K562 (cell line): ENCODE measurements around the gene CHML. TPM values are rescaled to one million over a fixed set of nuclear protein-coding genes. Genes with fewer than 3 reads are reported as not detected.

Experiments used
- ATAC-seq: fragments of 200-7000 bp; cut with Tn5 transposase; 3 replicates; pipeline ENCODE4 v1.9.1; 2020; ENCODE audit warnings: moderate library complexity
- BruUV-seq: library from RNA; stranded (reverse); fragments of 400-500 nt; replicated peaks from 2 replicates; lab custom pipeline; 2021; lab: Mats Ljungman, UMichigan
- CTCF ChIA-PET: fragments of 300-600 bp; formaldehyde crosslinking; extraction: SDS; loops from one replicate; lab custom pipeline; 2021; ENCODE audit warnings: low intra/inter-chr PET ratio; lab: Yijun Ruan, JAX
- POLR2A ChIA-PET: fragments of 300-600, 350-650 bp; sonication (Branson Sonifier 250); formaldehyde crosslinking; extraction: SDS; loops from one replicate; lab custom pipeline; 2021; ENCODE audit warnings: antibody characterized with exemption, inconsistent platforms; lab: Yijun Ruan, JAX
- DNase-seq, 4 experiments: peaks; one replicate each; pipeline versions ENCODE4 v3.0.0 to v3.0.0-alpha.2; 2011 to 2018; ENCODE audit warnings: low spot score in 3 of 4, mixed read lengths in 3 of 4; ENCODE audit errors: extremely low read depth in 1 of 4
- FAIRE-seq: peaks from 2 replicates; lab custom pipeline; 2011; peaks lifted over from hg19 to GRCh38; lab: Jason Lieb, UNC
- H2AFZ ChIP-seq: 2 replicates; pipeline ENCODE4 v1.6.0; 2011; ENCODE audit warnings: low read depth, low read length, control low read depth, inconsistent platforms
- H3K27ac ChIP-seq: fragments of 200-600 bp; 3 replicates; pipeline ENCODE4 v1.8.0; 2011; ENCODE audit warnings: low read depth, mild to moderate bottlenecking, control low read depth, inconsistent platforms, low read length, moderate library complexity, mixed read lengths; ENCODE audit errors: extremely low read depth
- H3K27me3 ChIP-seq, 2 experiments: fragments of 300-600 bp in 1 of 2; 2 replicates in 1 of 2; 3 replicates in 1 of 2; pipeline versions ENCODE4 v1.6.0 to v1.8.0; 2011; ENCODE audit warnings: inconsistent platforms in 2 of 2, low read length in 2 of 2, mild to moderate bottlenecking in 1 of 2, mixed read lengths in 1 of 2, moderate library complexity in 1 of 2; ENCODE audit not compliant: control insufficient read depth in 2 of 2, insufficient read depth in 2 of 2
- H3K36me3 ChIP-seq: fragments of 300-600 bp; 3 replicates; pipeline ENCODE4 v1.8.0; 2011; ENCODE audit warnings: mild to moderate bottlenecking, low read length, inconsistent platforms; ENCODE audit not compliant: control insufficient read depth, insufficient read depth
- H3K4me1 ChIP-seq, 2 experiments: fragments of 200-600 bp in 1 of 2; replicated peaks in 1 of 2; 2 replicates in 1 of 2; 3 replicates in 1 of 2; pipeline versions ENCODE4 v1.5.1 to v1.8.0; 2011; ENCODE audit warnings: inconsistent platforms in 2 of 2, low read length in 2 of 2, mild to moderate bottlenecking in 1 of 2, mixed read lengths in 1 of 2, moderate library complexity in 1 of 2; ENCODE audit not compliant: control insufficient read depth in 2 of 2, insufficient read depth in 2 of 2
- H3K4me2 ChIP-seq: 2 replicates; pipeline ENCODE4 v1.6.1; 2011; ENCODE audit warnings: low read length, control low read depth, inconsistent platforms, mixed read lengths; ENCODE audit not compliant: insufficient read depth
- H3K4me3 ChIP-seq: fragments of 200-600 bp; sonication (generic), shearing (Covaris generic); 2 replicates; pipeline ENCODE4 v1.5.1; 2016; ENCODE audit warnings: control low read depth, inconsistent platforms
- H3K79me2 ChIP-seq: fragments of 200-600 bp; 3 replicates; pipeline ENCODE4 v1.8.0; 2011; ENCODE audit warnings: low read length, inconsistent platforms; ENCODE audit not compliant: control insufficient read depth, insufficient read depth
- H3K9ac ChIP-seq, 2 experiments: 2 replicates each; pipeline versions ENCODE4 v1.6.0 to v1.6.1; 2011; ENCODE audit warnings: low read depth in 2 of 2, low read length in 2 of 2, control low read depth in 1 of 2, inconsistent platforms in 1 of 2, mild to moderate bottlenecking in 1 of 2, mixed read lengths in 1 of 2; ENCODE audit not compliant: insufficient read depth in 1 of 2
- H3K9me1 ChIP-seq: one replicate; pipeline ENCODE4 v1.6.0; 2011; ENCODE audit warnings: inconsistent platforms, mild to moderate bottlenecking, low read length, moderate library complexity; ENCODE audit not compliant: control insufficient read depth, insufficient read depth
- H3K9me3 ChIP-seq: replicated peaks from 2 replicates; pipeline ENCODE4 v1.5.1; 2011; ENCODE audit warnings: low read depth, low read length, inconsistent platforms; ENCODE audit not compliant: control insufficient read depth, insufficient read depth
- H4K20me1 ChIP-seq: replicated peaks from 2 replicates; pipeline ENCODE4 v1.6.1; 2011; ENCODE audit warnings: low read length, inconsistent platforms, mixed read lengths; ENCODE audit not compliant: control insufficient read depth, insufficient read depth
- BRD9 ChIP-seq: fragments of 450-650 bp; IDR thresholded peaks from 2 replicates; pipeline ENCODE4 v1.6.1; 2018; ENCODE audit warnings: low read depth; ENCODE audit not compliant: partially characterized antibody
- E4F1 ChIP-seq: fragments of 250-450 bp; sonication (Bioruptor Pico); IDR thresholded peaks from 2 replicates; pipeline ENCODE4 v1.5.0; 2021; ENCODE audit warnings: mild to moderate bottlenecking, borderline replicate concordance
- HNRNPL ChIP-seq: fragments of 200-400 bp; formaldehyde crosslinking; IDR thresholded peaks from 2 replicates; pipeline ENCODE4 v1.6.1; 2017; ENCODE audit warnings: low read depth, mild to moderate bottlenecking, low read length
- HSF4 ChIP-seq: fragments of 250-450 bp; sonication (Bioruptor Pico); IDR thresholded peaks from 2 replicates; pipeline ENCODE4 v2.1.2; 2022; ENCODE audit warnings: mild to moderate bottlenecking, moderate library complexity, borderline replicate concordance
- MAX ChIP-seq: sonication (generic); formaldehyde crosslinking; IDR thresholded peaks from 2 replicates; pipeline ENCODE4 v1.9.0; 2022; ENCODE audit warnings: mild to moderate bottlenecking, missing genetic modification reagents
- MCM5 ChIP-seq: fragments of 450-650 bp; IDR thresholded peaks from 2 replicates; pipeline ENCODE4 v1.6.1; 2016; ENCODE audit warnings: low read depth
- PTBP1 ChIP-seq: fragments of 200-400 bp; formaldehyde crosslinking; IDR thresholded peaks from 2 replicates; pipeline ENCODE4 v1.6.1; 2017; ENCODE audit warnings: low read depth, low read length
- SIN3B ChIP-seq: fragments of 450-650 bp; IDR thresholded peaks from 2 replicates; pipeline ENCODE4 v1.6.1; 2017; ENCODE audit warnings: low read depth, mild to moderate bottlenecking, moderate library complexity
- TOE1 ChIP-seq, 2 experiments: fragments of 450-650 bp in 1 of 2; sonication (generic) in 1 of 2; formaldehyde crosslinking in 1 of 2; IDR thresholded peaks; 2 replicates each; pipeline versions ENCODE4 v1.7.1 to v1.8.0; 2016 to 2022; ENCODE audit warnings: borderline replicate concordance in 2 of 2, mild to moderate bottlenecking in 2 of 2, antibody characterized with exemption in 1 of 2, inconsistent platforms in 1 of 2, low read depth in 1 of 2, missing genetic modification reagents in 1 of 2, moderate library complexity in 1 of 2
- TSHZ1 ChIP-seq: fragments of 250-450 bp; sonication (Bioruptor Pico); IDR thresholded peaks from 2 replicates; pipeline ENCODE4 v1.4.0; 2020; ENCODE audit warnings: mild to moderate bottlenecking, moderate library complexity
- ZNF398 ChIP-seq: fragments of 250-450 bp; sonication (Bioruptor Pico); IDR thresholded peaks from 2 replicates; pipeline ENCODE4 v1.8.0; 2021; ENCODE audit warnings: moderate library complexity, mild to moderate bottlenecking, inconsistent platforms
- ZNF778 ChIP-seq: fragments of 450-650 bp; formaldehyde crosslinking; IDR thresholded peaks from 2 replicates; pipeline ENCODE4 v1.4.0; 2020; ENCODE audit warnings: mild to moderate bottlenecking, moderate library complexity
- WGBS: fragments of 100-300 bp; shearing (Covaris generic); methylation state at CpG from one replicate; pipeline ENCODE4 v1.1.6; 2016; ENCODE audit warnings: low coverage, mixed read lengths; ENCODE audit not compliant: insufficient coverage; ENCODE audit errors: missing lambda C conversion rate; 5-methylcytosine and 5-hydroxymethylcytosine counted together
- in situ Hi-C: fragments of 300-500 bp; cut with MboI; formaldehyde crosslinking; loops from 4 replicates; pipeline ENCODE4 v1.15.0; 2018; ENCODE audit warnings: inconsistent platforms, mixed read lengths
- intact Hi-C: fragments of 100-400 bp; cut with micrococcal nuclease; formaldehyde crosslinking; loops from 2 replicates; pipeline ENCODE4 v1.14.2; 2022
- polyA plus RNA-seq, 8 experiments: library from polyadenylated mRNA; depleted of rRNA in 4 of 8; stranded (reverse) in 5 of 8; unstranded in 3 of 8; fragments of >200 nt; fragmentation: Nextera tagmentation in 2 of 8; fragmentation: Illumina TruSeq in 1 of 8; extraction: Ambion mirVana in 2 of 8; extraction: Trizol in 1 of 8; gene quantifications; 2 replicates each; pipeline versions ENCODE4 v1.2.1 to v1.2.3, GENCODE V29; 2011 to 2014; ENCODE audit warnings: inconsistent platforms in 1 of 8, missing spikeins in 1 of 8
- total RNA-seq, 7 experiments: library from RNA; depleted of rRNA in 6 of 7; stranded (reverse); fragments of >200 nt in 6 of 7; fragmentation: Illumina TruSeq in 2 of 7; extraction: Trizol in 2 of 7; gene quantifications; 2 replicates each; pipeline versions ENCODE4 v1.2.1 to v1.2.3, GENCODE V29; 2011 to 2021; ENCODE audit warnings: low replicate concordance in 1 of 7

Gene CHML
- total and polyA plus RNA-seq, 9 of the 15 experiments (the other 6 are each of a cell fraction or from before 2014, with no cell fraction given), result 13.0 to 88.3 (median 62.8) TPM

- no peak for TF ChIP-seq E4F1 (CRISPR knock-in tag)
- no peak for TF ChIP-seq ZNF398 (CRISPR knock-in tag)
- TF ChIP-seq TOE1 (IDR thresholded peaks at IDR 0.05; ENCODE audit: borderline replicate concordance), result no peak
- TF ChIP-seq TOE1 (CRISPR knock-in tag; IDR thresholded peaks at IDR 0.05; ENCODE audit: borderline replicate concordance, low read depth), result no peak
- TF ChIP-seq HSF4 (CRISPR knock-in tag), result no peak
Measured at GRCh38 chr1:241678536-241678935, 38.4 kb upstream of the CHML start (continued).

GRCh38 chr1:241677201-241677600 is 37.0 kb upstream of the CHML start:
- POLR2A ChIA-PET, result interaction anchor here (3.0 kb wide), 1 partner anchor 12 kb away, joined by 8 read pairs; no protein-coding TSS in a partner anchor
- ATAC-seq, result no peak
- no peak overlapping the region for H3K9ac ChIP-seq
- TF ChIP-seq ZNF778, result no peak
- no peak for TF ChIP-seq TSHZ1 (CRISPR knock-in tag)
- TF ChIP-seq PTBP1, result no peak
- TF ChIP-seq SIN3B, result no peak
- no peak for TF ChIP-seq MCM5
- no peak for TF ChIP-seq BRD9
- no peak for TF ChIP-seq HNRNPL
- TF ChIP-seq MAX (CRISPR knock-in tag), result no peak

More at GRCh38 chr1:241677201-241677600, 37.0 kb upstream of the CHML start:
- Histone ChIP-seq H3K4me3 (no peak overlapping the region), H3K36me3 (no peaks in the 10 kb centered on the region), H2AFZ (peak overlapping the region; percentile 10; the same call in 1 of the 2 replicates), H3K9me1 (no peaks in the 10 kb centered on the region), H4K20me1 (no peaks in the 10 kb centered on the region), H3K9me3 (no peaks in the 10 kb centered on the region), H3K27me3 (no peaks in the 10 kb centered on the region), H3K4me2 (no peak overlapping the region), H3K4me1 (0 out of 5 replicates have a peak, but pooled peaks cover 0 to 6% of the 10 kb centered on the region in 2 experiments), H3K27ac (no peak overlapping the region), H3K79me2 (no peaks in the 10 kb centered on the region)
- BruUV-seq, result no TSS peak
- 62% methylated on average over 5 of the region's 5 CpGs for WGBS
- CTCF ChIA-PET, result no interaction called here
- intact Hi-C loops, result no loop called here
- FAIRE-seq, result no peak
- in situ Hi-C loops, result no loop called here
- DNase-seq, result no peak
